ENCODE measurements around the gene CC2D1A. TPM values are rescaled to one million over a fixed set of nuclear protein-coding genes. Genes with fewer than 3 reads are reported as not detected.

CC2D1A gene
- total RNA-seq, 2 experiments from 2014 or later = 23.3 to 44.0 TPM

GRCh38 chr19:13884726-13885591 is 21.0 kb upstream of the CC2D1A start:
- no peak overlapping the region for H2AFZ ChIP-seq (ENCODE audit: low read length)
- H3K4me2 ChIP-seq (ENCODE audit: low read length) = no peak overlapping the region
- BruUV-seq (replicated peaks) = no TSS peak
- no peaks in the 10 kb centered on the region for H3K9me3 ChIP-seq (ENCODE audit: low read length)
- intact Hi-C loops (cut with micrococcal nuclease; ENCODE audit: unreplicated experiment) = loop anchor here (5.0 kb wide), 1 partner anchor 67 kb away; the partner anchor contains the start of gene DCAF15
- DNase-seq (ENCODE audit: low spot score) = no peak
- H3K27ac ChIP-seq (ENCODE audit: low read depth, low read length, poor library complexity, severe bottlenecking) = no peak overlapping the region
- TF ChIP-seq EZH2phosphoT487 (IDR thresholded peaks at IDR 0.05; ENCODE audit: borderline replicate concordance, low read depth, low read length) (no peak), CTCF (conservative IDR thresholded peaks at IDR 0.05; ENCODE audit: low read length) (no peak)
- H3K9me2 ChIP-seq (ENCODE audit: insufficient read depth, low read length) = no peaks in the 10 kb centered on the region
- no peaks in the 10 kb centered on the region for H4K20me1 ChIP-seq (ENCODE audit: insufficient read depth, low read length)
- H3K36me3 ChIP-seq (ENCODE audit: insufficient read depth, low read length) = no peaks in the 10 kb centered on the region
- no peak overlapping the region for H3K4me3 ChIP-seq (ENCODE audit: low read depth, low read length, poor library complexity, severe bottlenecking)
- H3K4me1 ChIP-seq (ENCODE audit: insufficient read depth, low read length, poor library complexity, severe bottlenecking) = peaks cover 36% of the 10 kb centered on the region
- CTCF ChIA-PET (ENCODE audit: unreplicated experiment) = interaction anchor here (0.6 kb wide), 1 partner anchor 829 kb away, joined by 6 read pairs; no protein-coding TSS in a partner anchor
- no peaks in the 10 kb centered on the region for H3K79me2 ChIP-seq (ENCODE audit: insufficient read depth, low read depth, low read length)
- POLR2A ChIA-PET = no interaction called here

- TF ChIP-seq CTCF (conservative IDR thresholded peaks at IDR 0.05; ENCODE audit: low read length) (no peak), EZH2phosphoT487 (IDR thresholded peaks at IDR 0.05; ENCODE audit: borderline replicate concordance, low read depth, low read length) (no peak)
- ChIA-PET POLR2A (interaction anchor here (0.5 to 0.6 kb wide), 2 partner anchors 38 to 76 kb away, joined by 3 to 5 read pairs; no protein-coding TSS in a partner anchor), CTCF (ENCODE audit: unreplicated experiment) (no interaction called here)
- Histone ChIP-seq H3K4me2 (ENCODE audit: low read length) (no peak overlapping the region), H3K79me2 (ENCODE audit: insufficient read depth, low read depth, low read length) (no peaks in the 10 kb centered on the region), H3K36me3 (ENCODE audit: insufficient read depth, low read length) (no peaks in the 10 kb centered on the region), H3K4me3 (ENCODE audit: low read depth, low read length, poor library complexity, severe bottlenecking) (no peak overlapping the region), H4K20me1 (ENCODE audit: insufficient read depth, low read length) (no peaks in the 10 kb centered on the region), H3K27ac (ENCODE audit: low read depth, low read length, poor library complexity, severe bottlenecking) (no peak overlapping the region), H3K4me1 (ENCODE audit: insufficient read depth, low read length, poor library complexity, severe bottlenecking) (peaks cover 28% of the 10 kb centered on the region), H3K9me2 (ENCODE audit: insufficient read depth, low read length) (no peaks in the 10 kb centered on the region), H2AFZ (ENCODE audit: low read length) (no peak overlapping the region), H3K9me3 (ENCODE audit: low read length) (no peaks in the 10 kb centered on the region)
- BruUV-seq (replicated peaks) = no TSS peak
- no peak for DNase-seq (ENCODE audit: low spot score)
- intact Hi-C loops (cut with micrococcal nuclease; ENCODE audit: unreplicated experiment) = no loop called here
Observed at GRCh38 chr19:13885826-13886365, 20.1 kb upstream of the CC2D1A start.

- no peaks in the 10 kb centered on the region for H3K9me2 ChIP-seq (ENCODE audit: insufficient read depth, low read length)
- TF ChIP-seq EZH2phosphoT487 (IDR thresholded peaks at IDR 0.05; ENCODE audit: borderline replicate concordance, low read depth, low read length) = no peak
- TF ChIP-seq CTCF (conservative IDR thresholded peaks at IDR 0.05; ENCODE audit: low read length) = no peak
- H3K4me3 ChIP-seq (ENCODE audit: low read depth, low read length, poor library complexity, severe bottlenecking) = no peak overlapping the region
- CTCF ChIA-PET (ENCODE audit: unreplicated experiment) = no interaction called here
- no peak overlapping the region for H3K27ac ChIP-seq (ENCODE audit: low read depth, low read length, poor library complexity, severe bottlenecking)
- no TSS peak for BruUV-seq (replicated peaks)
- H3K79me2 ChIP-seq (ENCODE audit: insufficient read depth, low read depth, low read length) = no peaks in the 10 kb centered on the region
- DNase-seq (ENCODE audit: low spot score) = no peak
- POLR2A ChIA-PET = no interaction called here
- intact Hi-C loops (cut with micrococcal nuclease; ENCODE audit: unreplicated experiment) = no loop called here
- H3K4me2 ChIP-seq (ENCODE audit: low read length) = no peak overlapping the region
- H3K9me3 ChIP-seq (ENCODE audit: low read length) = no peaks in the 10 kb centered on the region
- H4K20me1 ChIP-seq (ENCODE audit: insufficient read depth, low read length) = no peaks in the 10 kb centered on the region
- no peaks in the 10 kb centered on the region for H3K36me3 ChIP-seq (ENCODE audit: insufficient read depth, low read length)
- no peak overlapping the region for H2AFZ ChIP-seq (ENCODE audit: low read length)
- peaks cover 17% of the 10 kb centered on the region for H3K4me1 ChIP-seq (ENCODE audit: insufficient read depth, low read length, poor library complexity, severe bottlenecking)
Observed at GRCh38 chr19:13887018-13887436, 19.0 kb upstream of the CC2D1A start.

Data from OCI-LY7 (cell line).